Measurements from ENCODE around the gene SSBP3.

Gene SSBP3

GRCh38 chr1:54402896-54403295, 3.3 kb downstream of the SSBP3 start:
- TF ChIP-seq ISL1 (CRISPR knock-in tag; IDR thresholded peaks at IDR 0.05): no peak
- no peak for TF ChIP-seq POU6F1 (CRISPR knock-in tag; IDR thresholded peaks at IDR 0.05; ENCODE audit: borderline replicate concordance, low read depth)
- TF ChIP-seq PPARA (CRISPR knock-in tag; IDR thresholded peaks at IDR 0.05; ENCODE audit: borderline replicate concordance): no peak
- TF ChIP-seq CSDC2 (CRISPR knock-in tag; IDR thresholded peaks at IDR 0.05): no peak
- no peak for TF ChIP-seq ARNTL (CRISPR knock-in tag; IDR thresholded peaks at IDR 0.05; ENCODE audit: borderline replicate concordance, low read depth)
- no peak for TF ChIP-seq CSRNP3 (CRISPR knock-in tag; IDR thresholded peaks at IDR 0.05)
- no peak for TF ChIP-seq ESRRG (CRISPR knock-in tag; IDR thresholded peaks at IDR 0.05)
- no peak for TF ChIP-seq RARB (CRISPR knock-in tag; IDR thresholded peaks at IDR 0.05)
- no peak for TF ChIP-seq CREB5 (CRISPR knock-in tag; IDR thresholded peaks at IDR 0.05; ENCODE audit: low read depth)
- ATAC-seq: no peak

GRCh38 chr1:54401799-54402198, 4.4 kb downstream of the SSBP3 start:
- TF ChIP-seq CREB5 (CRISPR knock-in tag; IDR thresholded peaks at IDR 0.05; ENCODE audit: low read depth) (no peak), OSR1 (CRISPR knock-in tag; IDR thresholded peaks at IDR 0.05) (no peak), TCF4 (CRISPR knock-in tag; IDR thresholded peaks at IDR 0.05; ENCODE audit: borderline replicate concordance) (no peak), ZNF8 (CRISPR knock-in tag; IDR thresholded peaks at IDR 0.05) (no peak), TSHZ2 (CRISPR knock-in tag; IDR thresholded peaks at IDR 0.05) (no peak), GLIS3 (CRISPR knock-in tag; IDR thresholded peaks at IDR 0.05) (no peak), ZFP3 (CRISPR knock-in tag; IDR thresholded peaks at IDR 0.05) (no peak), ISL1 (CRISPR knock-in tag; IDR thresholded peaks at IDR 0.05) (no peak), BACH2 (CRISPR knock-in tag; IDR thresholded peaks at IDR 0.05; ENCODE audit: borderline replicate concordance) (no peak), ARNTL (CRISPR knock-in tag; IDR thresholded peaks at IDR 0.05; ENCODE audit: borderline replicate concordance, low read depth) (no peak), ZC3H10 (CRISPR knock-in tag; IDR thresholded peaks at IDR 0.05) (no peak), POU6F1 (CRISPR knock-in tag; IDR thresholded peaks at IDR 0.05; ENCODE audit: borderline replicate concordance, low read depth) (no peak), CSRNP3 (CRISPR knock-in tag; IDR thresholded peaks at IDR 0.05) (no peak), TOX (CRISPR knock-in tag; IDR thresholded peaks at IDR 0.05; ENCODE audit: borderline replicate concordance) (no peak), PATZ1 (CRISPR knock-in tag; IDR thresholded peaks at IDR 0.05; ENCODE audit: borderline replicate concordance) (no peak), ESRRG (CRISPR knock-in tag; IDR thresholded peaks at IDR 0.05) (no peak), RARB (CRISPR knock-in tag; IDR thresholded peaks at IDR 0.05) (no peak), CSDC2 (CRISPR knock-in tag; IDR thresholded peaks at IDR 0.05) (no peak)
- no peak for ATAC-seq

Measured in SK-N-SH treated with all-trans-retinoic acid at 6 μM for 48 hours (cell line).